HL-60/S4 (cell line): ENCODE results near the gene MRPL28.
"Not testable (repeated sequence)": the region's sequence is repeated elsewhere in the genome, so short reads cannot be mapped to it uniquely, and the experiment has no call there.

Experiments
- in situ Hi-C: fragments of 300-500 bp; cut with MboI; formaldehyde crosslinking; loops from 2 replicates; pipeline ENCODE4 v1.14.3; 2022; ENCODE audit warnings: low sequenced_read_pairs

Gene MRPL28

GRCh38 chr16:370443-370842 lies at the start of gene MRPL28:
TSS of gene MRPL28 (minus strand) at chr16:370538. CDS start at chr16:370218, 320 bp downstream.
- in situ Hi-C loops = no loop called here

- in situ Hi-C loops = not testable (repeated sequence)
Measured at GRCh38 chr16:415170-415498, 44.8 kb upstream of the MRPL28 start.

GRCh38 chr16:414395-415169 lies 44.2 kb upstream of the MRPL28 start:
- in situ Hi-C loops = no loop called here

- in situ Hi-C loops = no loop called here
Measured at GRCh38 chr16:411576-412265, 41.4 kb upstream of the MRPL28 start.

- in situ Hi-C loops = no loop called here
Measured at GRCh38 chr16:410516-411178, 40.3 kb upstream of the MRPL28 start.

GRCh38 chr16:407253-407652 lies 36.9 kb upstream of the MRPL28 start:
- in situ Hi-C loops = no loop called here

- in situ Hi-C loops = no loop called here
Measured at GRCh38 chr16:405548-406506, 35.5 kb upstream of the MRPL28 start.

- in situ Hi-C loops = no loop called here
Measured at GRCh38 chr16:404971-405486, 34.7 kb upstream of the MRPL28 start.

GRCh38 chr16:401468-402348 lies 31.4 kb upstream of the MRPL28 start, which contains the start of gene DECR2:
TSS of gene DECR2 (plus strand) at chr16:401885. CDS start at chr16:401964, 79 bp downstream.
- in situ Hi-C loops = no loop called here

GRCh38 chr16:400061-400591 lies 29.8 kb upstream of the MRPL28 start:
- in situ Hi-C loops = no loop called here

GRCh38 chr16:399340-400019 lies 29.1 kb upstream of the MRPL28 start:
- in situ Hi-C loops = loop anchor here (10.0 kb wide), 1 partner anchor 265 kb away; the partner anchor contains the start of gene RHOT2

GRCh38 chr16:398561-399339 lies 28.4 kb upstream of the MRPL28 start:
- in situ Hi-C loops = loop anchor here (10.0 kb wide), 1 partner anchor 266 kb away; the partner anchor contains the start of gene RHOT2

GRCh38 chr16:397736-398332 lies 27.5 kb upstream of the MRPL28 start:
- in situ Hi-C loops = loop anchor here (10.0 kb wide), 1 partner anchor 267 kb away; the partner anchor contains the start of gene RHOT2

- in situ Hi-C loops = loop anchor here (10.0 kb wide), 1 partner anchor 268 kb away; the partner anchor contains the start of gene RHOT2
Measured at GRCh38 chr16:397135-397661, 26.9 kb upstream of the MRPL28 start, which contains the start of gene NME4. TSS of gene NME4 (plus strand) at chr16:397199. CDS start at chr16:397223, 24 bp downstream.

- in situ Hi-C loops = loop anchor here (10.0 kb wide), 1 partner anchor 268 kb away; the partner anchor contains the start of gene RHOT2
Measured at GRCh38 chr16:396605-397004, 26.3 kb upstream of the MRPL28 start.

- in situ Hi-C loops = loop anchor here (10.0 kb wide), 1 partner anchor 269 kb away; the partner anchor contains the start of gene RHOT2
Measured at GRCh38 chr16:396199-396598, 25.9 kb upstream of the MRPL28 start.
